ENCODE data around the gene KLF9.

DNA sequence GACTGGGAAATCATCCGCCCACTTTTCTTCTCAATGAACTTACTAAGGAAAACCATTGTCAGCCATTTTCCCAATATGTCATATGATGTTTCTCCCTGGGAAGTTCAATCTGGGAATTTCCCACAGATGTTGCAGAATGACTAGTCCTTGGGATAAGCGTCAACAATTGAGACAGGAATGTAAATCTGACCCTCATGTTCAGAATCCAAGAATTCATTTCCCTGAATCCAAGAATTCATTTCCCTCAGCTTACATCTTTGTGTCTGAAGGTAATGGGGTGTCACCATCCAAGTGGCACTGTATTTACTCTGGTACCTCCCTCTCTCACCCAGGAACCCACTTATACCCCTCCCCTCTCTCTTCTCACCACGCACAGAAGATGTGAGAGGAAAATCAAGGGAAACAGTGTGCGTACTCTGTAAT, 7.4 kb downstream of the KLF9 start:
- TF ChIP-seq, protein P1, sequence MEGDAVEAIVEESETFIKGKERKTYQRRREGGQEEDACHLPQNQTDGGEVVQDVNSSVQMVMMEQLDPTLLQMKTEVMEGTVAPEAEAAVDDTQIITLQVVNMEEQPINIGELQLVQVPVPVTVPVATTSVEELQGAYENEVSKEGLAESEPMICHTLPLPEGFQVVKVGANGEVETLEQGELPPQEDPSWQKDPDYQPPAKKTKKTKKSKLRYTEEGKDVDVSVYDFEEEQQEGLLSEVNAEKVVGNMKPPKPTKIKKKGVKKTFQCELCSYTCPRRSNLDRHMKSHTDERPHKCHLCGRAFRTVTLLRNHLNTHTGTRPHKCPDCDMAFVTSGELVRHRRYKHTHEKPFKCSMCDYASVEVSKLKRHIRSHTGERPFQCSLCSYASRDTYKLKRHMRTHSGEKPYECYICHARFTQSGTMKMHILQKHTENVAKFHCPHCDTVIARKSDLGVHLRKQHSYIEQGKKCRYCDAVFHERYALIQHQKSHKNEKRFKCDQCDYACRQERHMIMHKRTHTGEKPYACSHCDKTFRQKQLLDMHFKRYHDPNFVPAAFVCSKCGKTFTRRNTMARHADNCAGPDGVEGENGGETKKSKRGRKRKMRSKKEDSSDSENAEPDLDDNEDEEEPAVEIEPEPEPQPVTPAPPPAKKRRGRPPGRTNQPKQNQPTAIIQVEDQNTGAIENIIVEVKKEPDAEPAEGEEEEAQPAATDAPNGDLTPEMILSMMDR (IDR thresholded peaks at IDR 0.05), result no peak
- TF ChIP-seq POLR2A (IDR thresholded peaks at IDR 0.05), result no peak
- TF ChIP-seq EP300 (IDR thresholded peaks at IDR 0.05), result no peak

Data from ovary (tissue), 3 donors.